Measurements from ENCODE around the gene SNAP23. TPM values are rescaled to one million over a fixed set of nuclear protein-coding genes. Genes with fewer than 3 reads are reported as not detected.

The SNAP23 gene
- total and polyA plus RNA-seq, 2 of the 8 experiments (the other 6 are each of a cell fraction or from before 2014, with no cell fraction given), result 58.0 to 72.8 TPM

- Histone ChIP-seq H3K79me1 (ENCODE audit: low read depth, low read length) (no peaks in the 10 kb centered on the region), H2BK20ac (ENCODE audit: low read length) (no peak overlapping the region), H4K8ac (ENCODE audit: extremely low read depth, insufficient read depth, low read length) (no peak overlapping the region), H2AK5ac (ENCODE audit: low read depth, low read length) (no peak overlapping the region), H4K20me1 (replicated peaks in 1 of 2; ENCODE audit: control insufficient read depth in 1 of 2, insufficient read depth in 2 of 2, low read length in 2 of 2) (no peaks in the 10 kb centered on the region), H3K27me3 (replicated peaks in 1 of 4; ENCODE audit: control insufficient read depth in 3 of 4, extremely low read depth in 1 of 4, insufficient read depth in 3 of 4, low read length in 3 of 4) (no peaks in the 10 kb centered on the region), H3K9me3 (ENCODE audit: insufficient read depth in 2 of 2, low read depth in 1 of 2, low read length in 1 of 2) (no peaks in the 10 kb centered on the region), H3K14ac (ENCODE audit: insufficient read length) (no peak overlapping the region), H3K9ac (replicated peaks in 1 of 4; ENCODE audit: extremely low read depth in 1 of 4, low read depth in 3 of 4, low read length in 3 of 4) (no peak overlapping the region), H2BK5ac (ENCODE audit: low read depth, low read length) (no peak overlapping the region), H2BK120ac (replicated peaks; ENCODE audit: low read depth, low read length) (no peak overlapping the region), H3K4ac (replicated peaks; ENCODE audit: insufficient read length, low read depth, low read length) (no peak overlapping the region), H2BK15ac (ENCODE audit: low read length) (no peak overlapping the region), H4K91ac (replicated peaks; ENCODE audit: insufficient read length, low read length) (no peak overlapping the region), H3K79me2 (ENCODE audit: control insufficient read depth in 1 of 2, insufficient read depth in 2 of 2, low read length in 2 of 2) (no peaks in the 10 kb centered on the region), H3K56ac (replicated peaks; ENCODE audit: insufficient read length, low read depth, low read length) (no peak overlapping the region), H3K23me2 (ENCODE audit: low read depth, low read length) (no peaks in the 10 kb centered on the region), H3K18ac (ENCODE audit: extremely low read depth, low read length) (no peak overlapping the region), H3K27ac (ENCODE audit: low read depth, low read length) (no peak overlapping the region), H3K4me2 (ENCODE audit: insufficient read depth in 1 of 2, low read depth in 2 of 2, low read length in 2 of 2) (no peak overlapping the region), H3K36me3 (ENCODE audit: control insufficient read depth in 2 of 4, insufficient read depth in 4 of 4, low read length in 3 of 4) (peaks cover 7 to 52% (median 24%) of the 10 kb centered on the region in 4 experiments; a peak in 7 of 8 replicates), H4K5ac (ENCODE audit: insufficient read length, low read depth, low read length) (no peak overlapping the region), H3K4me1 (replicated peaks in 1 of 4; ENCODE audit: control insufficient read depth in 3 of 4, insufficient read depth in 4 of 4, low read length in 3 of 4) (no peaks in the 10 kb centered on the region), H2AFZ (ENCODE audit: low read length) (no peak overlapping the region), H2BK12ac (ENCODE audit: low read depth, low read length) (no peak overlapping the region), H3K23ac (ENCODE audit: insufficient read length) (no peak overlapping the region), H3K4me3 (ENCODE audit: extremely low read depth in 1 of 4, insufficient read depth in 2 of 4, low read depth in 3 of 4, low read length in 4 of 4) (no peak overlapping the region)
- WGBS, 2 experiments (ENCODE audit: extremely low coverage in 1 of 2, insufficient coverage in 1 of 2, insufficient read length in 1 of 2, insufficient replicate concordance in 2 of 2, low coverage in 1 of 2, low lambda C conversion rate in 2 of 2, missing lambda C conversion rate in 1 of 2), result 93% methylated on average over 6 of the region's 6 CpGs; no CpG with 5 or more reads in 1 of the 2 experiments
- TF ChIP-seq RNF2 (IDR thresholded peaks at IDR 0.05; ENCODE audit: borderline replicate concordance, low read depth, low read length, missing control alignments, poor library complexity, severe bottlenecking) (no peak), HDAC2 (IDR thresholded peaks at IDR 0.05; ENCODE audit: borderline replicate concordance in 1 of 2, low read depth in 2 of 2, low read length in 2 of 2) (no peak), ATF3 (IDR thresholded peaks at IDR 0.05; ENCODE audit: insufficient read depth, low read depth, low read length) (no peak)
- POLR2A ChIA-PET (ENCODE audit: partially characterized antibody), result no interaction called here
- DNase-seq (ENCODE audit: low read depth in 1 of 2, low spot score in 2 of 2) (no peak), FAIRE-seq (no peak)
- CTCF ChIA-PET (ENCODE audit: partially characterized antibody), result interaction anchor here (0.6 to 1.0 kb wide), 3 partner anchors 8 to 112 kb away, joined by 3 to 8 read pairs (median 3); no protein-coding TSS in a partner anchor
Measured at GRCh38 chr15:42448281-42448680, 47.2 kb upstream of the SNAP23 start.

Data from H1 (cell line).